T-helper 1 cell treated with Interleukin-12 subunit alpha and Interleukin-12 subunit beta and Interleukin-4 antibody, amounts not matched to agents 30 μg/mL and 1 μg/mL, for 36 hours (primary cell): ENCODE measurements around the gene JARID2.
A peak's percentile ranks its signal among the peaks of the same experiment; 100 is the strongest.

Experiments
- H3K27ac Mint-ChIP-seq: one replicate; pipeline ENCODE4 v1.8.0; 2021; ENCODE audit warnings: mild to moderate bottlenecking, mixed read lengths
- H3K27me3 Mint-ChIP-seq: one replicate; pipeline ENCODE4 v1.8.0; 2021; ENCODE audit warnings: low read depth, mixed read lengths
- H3K36me3 Mint-ChIP-seq: one replicate; pipeline ENCODE4 v1.8.0; 2021; ENCODE audit warnings: low read depth, mixed read lengths
- H3K4me1 Mint-ChIP-seq: one replicate; pipeline ENCODE4 v1.8.0; 2021; ENCODE audit warnings: low read depth, mixed read lengths
- H3K4me3 Mint-ChIP-seq: one replicate; pipeline ENCODE4 v1.8.0; 2021; ENCODE audit warnings: mild to moderate bottlenecking, moderate library complexity, mixed read lengths
- H3K9me3 Mint-ChIP-seq: one replicate; pipeline ENCODE4 v1.8.0; 2021; ENCODE audit warnings: mixed read lengths

JARID2 gene

GRCh38 chr6:15389084-15389764 lies 143.4 kb downstream of the JARID2 start:
- no peaks in the 10 kb centered on the region for H3K27me3 Mint-ChIP-seq
- no peaks in the 10 kb centered on the region for H3K9me3 Mint-ChIP-seq
- peak overlapping the region; percentile 26 for H3K27ac Mint-ChIP-seq
- no peak overlapping the region for H3K4me3 Mint-ChIP-seq
- peaks cover 54% of the 10 kb centered on the region for H3K4me1 Mint-ChIP-seq
- H3K36me3 Mint-ChIP-seq: peaks cover 7% of the 10 kb centered on the region

GRCh38 chr6:15389765-15390723 lies 144.2 kb downstream of the JARID2 start:
- H3K27ac Mint-ChIP-seq: peak overlapping the region; percentile 26
- no peak overlapping the region for H3K4me3 Mint-ChIP-seq
- H3K36me3 Mint-ChIP-seq: peaks cover 7% of the 10 kb centered on the region
- no peaks in the 10 kb centered on the region for H3K9me3 Mint-ChIP-seq
- H3K27me3 Mint-ChIP-seq: no peaks in the 10 kb centered on the region
- H3K4me1 Mint-ChIP-seq: peaks cover 53% of the 10 kb centered on the region

- no peak overlapping the region for H3K27ac Mint-ChIP-seq
These were observed 145.6 kb downstream of the JARID2 start for GRCh38 chr6:15391500-15391899.

GRCh38 chr6:15392182-15392581 lies 146.3 kb downstream of the JARID2 start:
- Mint-ChIP-seq H3K27me3 (no peaks in the 10 kb centered on the region), H3K27ac (no peak overlapping the region), H3K4me3 (no peak overlapping the region), H3K36me3 (peaks cover 7% of the 10 kb centered on the region), H3K4me1 (peaks cover 42% of the 10 kb centered on the region), H3K9me3 (no peaks in the 10 kb centered on the region)

More at GRCh38 chr6:15391500-15391899, 145.6 kb downstream of the JARID2 start:
- Mint-ChIP-seq H3K36me3 (peaks cover 7% of the 10 kb centered on the region), H3K9me3 (no peaks in the 10 kb centered on the region), H3K4me1 (peaks cover 46% of the 10 kb centered on the region), H3K4me3 (peak overlapping the region; percentile 2), H3K27me3 (no peaks in the 10 kb centered on the region)

- Mint-ChIP-seq H3K4me1 (peaks cover 39% of the 10 kb centered on the region), H3K27me3 (no peaks in the 10 kb centered on the region), H3K36me3 (peaks cover 9% of the 10 kb centered on the region), H3K27ac (no peak overlapping the region), H3K4me3 (no peak overlapping the region), H3K9me3 (no peaks in the 10 kb centered on the region)
These were observed 147.7 kb downstream of the JARID2 start for GRCh38 chr6:15393605-15394004.

GRCh38 chr6:15395087-15395486 lies 149.2 kb downstream of the JARID2 start:
- Mint-ChIP-seq H3K9me3 (no peaks in the 10 kb centered on the region), H3K4me3 (no peak overlapping the region), H3K36me3 (peaks cover 9% of the 10 kb centered on the region), H3K4me1 (peaks cover 37% of the 10 kb centered on the region), H3K27me3 (no peaks in the 10 kb centered on the region), H3K27ac (no peak overlapping the region)

DNA sequence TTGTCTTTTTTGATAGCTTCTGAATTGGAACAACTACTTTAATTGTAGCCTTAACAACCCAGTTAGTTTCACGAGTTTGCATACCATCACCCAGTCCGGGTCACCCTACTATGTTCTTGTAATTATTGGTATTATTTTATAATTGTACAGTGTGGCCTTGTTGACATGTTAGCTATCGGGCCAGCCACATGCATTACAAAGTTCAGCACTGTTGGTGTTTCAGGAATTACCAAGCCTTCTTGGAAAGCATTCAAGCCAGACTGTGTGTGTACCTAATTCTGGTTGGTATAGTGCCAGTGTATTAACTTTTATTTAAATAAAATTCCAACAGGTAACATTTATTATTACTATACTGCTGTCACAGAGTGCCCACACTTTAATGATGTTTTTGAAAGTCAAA lies 150.9 kb downstream of the JARID2 start:
- no peak overlapping the region for H3K27ac Mint-ChIP-seq
- no peaks in the 10 kb centered on the region for H3K9me3 Mint-ChIP-seq
- peaks cover 39% of the 10 kb centered on the region for H3K4me1 Mint-ChIP-seq
- no peak overlapping the region for H3K4me3 Mint-ChIP-seq
- H3K36me3 Mint-ChIP-seq: peaks cover 7% of the 10 kb centered on the region
- H3K27me3 Mint-ChIP-seq: no peaks in the 10 kb centered on the region

DNA sequence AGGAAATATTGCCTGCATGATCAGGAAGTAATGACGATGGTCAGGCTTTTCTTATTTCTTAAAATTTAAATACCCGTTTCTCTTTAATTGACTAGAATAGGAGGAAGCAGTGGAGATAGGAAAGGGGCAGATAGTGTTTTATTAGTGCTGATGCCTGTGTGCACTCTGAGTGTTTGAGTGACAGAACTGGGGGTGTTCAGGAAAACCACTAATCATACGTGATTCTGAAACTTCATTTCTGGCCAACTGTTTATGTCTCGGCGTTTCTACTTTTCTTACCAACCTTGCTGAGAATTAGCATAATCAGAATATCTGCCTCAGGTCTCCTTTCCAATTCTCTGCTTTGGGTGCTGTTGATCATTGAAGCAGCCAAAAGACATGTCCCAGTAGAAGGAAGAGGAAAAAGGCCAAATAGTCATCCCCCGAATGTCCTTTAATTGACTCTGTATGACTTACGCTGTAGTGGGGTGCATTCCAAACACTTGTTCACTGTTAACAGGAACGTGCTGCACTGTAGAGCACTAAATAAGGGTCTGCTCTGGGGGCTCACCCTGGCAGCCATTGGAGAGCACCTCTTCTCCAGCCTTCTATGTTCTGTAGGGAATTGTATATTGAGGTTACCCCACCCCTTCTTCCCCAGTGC lies 152.9 kb downstream of the JARID2 start:
- H3K36me3 Mint-ChIP-seq: peaks cover 2% of the 10 kb centered on the region
- H3K9me3 Mint-ChIP-seq: no peaks in the 10 kb centered on the region
- H3K27me3 Mint-ChIP-seq: no peaks in the 10 kb centered on the region
- H3K4me3 Mint-ChIP-seq: peak overlapping the region; percentile 41
- peak overlapping the region; percentile 64 for H3K27ac Mint-ChIP-seq
- H3K4me1 Mint-ChIP-seq: peaks cover 48% of the 10 kb centered on the region

DNA sequence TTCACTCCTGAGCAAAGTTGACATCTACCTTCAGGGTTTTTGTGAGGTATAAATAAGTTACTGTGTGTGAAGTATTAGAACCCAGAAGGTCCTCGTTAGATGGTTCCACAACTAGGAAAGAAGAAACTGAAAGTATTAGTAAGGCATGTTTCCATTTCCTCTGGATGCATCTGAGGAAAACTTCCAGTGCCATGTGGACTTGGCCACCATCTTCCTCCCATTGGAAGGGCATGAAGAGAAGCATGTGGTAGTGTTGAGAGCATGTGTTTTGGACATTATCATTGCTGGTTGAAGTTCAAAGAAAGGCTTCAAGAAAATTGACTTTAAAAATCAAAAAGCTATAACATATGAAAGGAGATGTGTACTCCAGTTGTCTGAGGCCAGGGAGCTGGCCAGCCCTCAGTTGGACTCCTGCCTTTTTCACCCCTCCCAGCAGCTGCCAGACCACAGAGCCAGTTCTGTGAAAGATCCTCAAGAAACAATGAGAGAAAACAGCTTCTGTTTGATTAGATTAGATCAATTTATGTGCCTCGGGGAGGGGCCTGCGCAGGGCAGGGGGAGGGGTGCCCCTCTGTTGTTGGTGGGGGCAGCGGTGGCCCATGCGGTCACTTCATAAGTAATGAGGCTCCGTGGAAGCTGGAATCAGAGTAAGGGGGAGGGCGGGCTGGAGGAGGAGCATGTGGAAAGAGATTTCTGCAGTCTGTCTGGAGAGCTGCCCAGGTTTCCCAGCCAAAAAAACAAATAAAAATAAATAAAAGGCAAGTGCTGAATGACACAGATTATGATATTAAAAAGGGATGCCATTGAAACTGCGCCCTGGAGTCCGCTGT lies 154.0 kb downstream of the JARID2 start:
- Mint-ChIP-seq H3K9me3 (no peaks in the 10 kb centered on the region), H3K27me3 (no peaks in the 10 kb centered on the region), H3K36me3 (peaks cover 2% of the 10 kb centered on the region), H3K4me3 (peak overlapping the region; percentile 89), H3K4me1 (peaks cover 55% of the 10 kb centered on the region), H3K27ac (peak overlapping the region; percentile 92)

- peaks cover 2% of the 10 kb centered on the region for H3K36me3 Mint-ChIP-seq
- peaks cover 60% of the 10 kb centered on the region for H3K4me1 Mint-ChIP-seq
- H3K27me3 Mint-ChIP-seq: no peaks in the 10 kb centered on the region
- no peaks in the 10 kb centered on the region for H3K9me3 Mint-ChIP-seq
- H3K4me3 Mint-ChIP-seq: peak overlapping the region; percentile 89
- peak overlapping the region; percentile 92 for H3K27ac Mint-ChIP-seq
These were observed 154.7 kb downstream of the JARID2 start for GRCh38 chr6:15400572-15401004.

GRCh38 chr6:15401120-15401519 lies 155.3 kb downstream of the JARID2 start:
- H3K4me3 Mint-ChIP-seq: peak overlapping the region; percentile 89

GRCh38 chr6:15401769-15402250 lies 155.9 kb downstream of the JARID2 start:
- Mint-ChIP-seq H3K9me3 (no peaks in the 10 kb centered on the region), H3K36me3 (peaks cover 2% of the 10 kb centered on the region), H3K27ac (peak overlapping the region; percentile 34), H3K4me1 (peaks cover 60% of the 10 kb centered on the region), H3K27me3 (no peaks in the 10 kb centered on the region), H3K4me3 (peak overlapping the region; percentile 27)

More at GRCh38 chr6:15401120-15401519, 155.3 kb downstream of the JARID2 start:
- Mint-ChIP-seq H3K36me3 (peaks cover 2% of the 10 kb centered on the region), H3K4me1 (peaks cover 60% of the 10 kb centered on the region), H3K27ac (no peak overlapping the region), H3K9me3 (no peaks in the 10 kb centered on the region), H3K27me3 (no peaks in the 10 kb centered on the region)

DNA sequence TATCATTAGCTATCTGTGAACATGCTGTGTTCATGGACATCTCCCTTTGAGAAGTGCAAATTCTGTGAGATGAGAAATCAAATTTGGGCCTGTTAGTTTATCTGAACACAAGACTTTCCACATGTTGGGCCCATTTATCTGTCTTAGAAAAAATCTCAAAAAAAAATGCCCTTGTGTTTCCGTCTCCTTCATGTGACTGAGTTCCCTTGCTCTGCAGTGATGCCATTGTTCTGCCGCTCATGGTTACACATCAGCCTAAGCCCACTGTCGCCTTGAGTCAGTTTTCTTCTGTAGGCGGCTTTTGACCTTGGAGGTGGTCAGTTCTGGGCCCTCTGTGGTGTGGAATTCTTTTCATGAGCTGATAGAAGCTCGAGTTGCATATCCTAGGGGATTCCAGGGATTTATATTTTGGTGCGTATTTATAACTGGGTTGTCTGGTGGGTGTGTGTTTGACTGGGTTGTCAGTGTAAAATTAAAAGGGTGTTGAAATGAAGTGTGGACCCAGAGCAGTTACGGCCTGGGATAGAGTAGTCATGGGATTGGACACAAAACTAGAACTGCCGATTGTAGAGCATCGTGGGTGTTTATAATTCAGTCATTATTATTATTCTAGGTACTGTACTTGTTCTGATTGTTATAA lies 156.7 kb downstream of the JARID2 start:
- H3K36me3 Mint-ChIP-seq: peaks cover 2% of the 10 kb centered on the region
- H3K4me1 Mint-ChIP-seq: peaks cover 60% of the 10 kb centered on the region
- H3K27me3 Mint-ChIP-seq: no peaks in the 10 kb centered on the region
- peak overlapping the region; percentile 2 for H3K4me3 Mint-ChIP-seq
- no peaks in the 10 kb centered on the region for H3K9me3 Mint-ChIP-seq
- H3K27ac Mint-ChIP-seq: peak overlapping the region; percentile 2
